OCI-LY1 (cell line): Measurements from ENCODE around the gene C16orf89.

Source experiments
- H2AFZ ChIP-seq: fragments of 200-600 bp; sonication (generic), shearing (Covaris generic); 2 replicates; pipeline ENCODE4 v1.6.0; 2014; ENCODE audit warnings: antibody characterized with exemption, mild to moderate bottlenecking, low read length
- H3F3A ChIP-seq: fragments of 200-600 bp; sonication (generic), shearing (Covaris generic); 2 replicates; pipeline ENCODE4 v1.6.0; 2014; ENCODE audit warnings: mild to moderate bottlenecking, antibody characterized with exemption, low read length, moderate library complexity; ENCODE audit not compliant: insufficient read depth
- H3K27ac ChIP-seq: fragments of 200-600 bp; sonication (generic); 2 replicates; pipeline ENCODE4 v1.5.1; 2014; ENCODE audit warnings: low read length, mixed run types, mild to moderate bottlenecking, low read depth; ENCODE audit not compliant: poor library complexity, severe bottlenecking
- H3K27me3 ChIP-seq: fragments of 200-600 bp; sonication (generic); 2 replicates; pipeline ENCODE4 v1.6.0; 2014; ENCODE audit warnings: antibody characterized with exemption, mild to moderate bottlenecking, low read length, moderate library complexity; ENCODE audit not compliant: insufficient read depth
- H3K36me3 ChIP-seq: fragments of 200-600 bp; sonication (generic); 2 replicates; pipeline ENCODE4 v1.6.1; 2014; ENCODE audit warnings: mild to moderate bottlenecking, antibody characterized with exemption, low read length, moderate library complexity, mixed read lengths; ENCODE audit not compliant: insufficient read depth
- H3K4me1 ChIP-seq: fragments of 200-600 bp; sonication (generic); 2 replicates; pipeline ENCODE4 v1.5.1; 2014; ENCODE audit warnings: mild to moderate bottlenecking, low read length, moderate library complexity; ENCODE audit not compliant: insufficient read depth, severe bottlenecking
- H3K4me2 ChIP-seq: fragments of 200-600 bp; sonication (generic), shearing (Covaris generic); 2 replicates; pipeline ENCODE4 v1.6.1; 2014; ENCODE audit warnings: low read length
- H3K4me3 ChIP-seq: fragments of 200-600 bp; sonication (generic); 2 replicates; pipeline ENCODE4 v1.5.1; 2014; ENCODE audit warnings: low read length, low read depth, mild to moderate bottlenecking, mixed read lengths; ENCODE audit not compliant: poor library complexity, severe bottlenecking
- H3K79me2 ChIP-seq: fragments of 200-600 bp; shearing (Covaris generic); 2 replicates; pipeline ENCODE4 v1.6.1; 2016; ENCODE audit warnings: mixed run types, low read length, mixed read lengths; ENCODE audit not compliant: insufficient read depth
- H3K9ac ChIP-seq: fragments of 200-600 bp; sonication (generic), shearing (Covaris generic); 2 replicates; pipeline ENCODE4 v1.6.1; 2014; ENCODE audit warnings: mild to moderate bottlenecking, low read length, mixed read lengths
- H3K9me2 ChIP-seq: fragments of 200-600 bp; sonication (generic), shearing (Covaris generic); 2 replicates; pipeline ENCODE4 v1.6.1; 2014; ENCODE audit warnings: low read depth, mild to moderate bottlenecking, low read length, mixed read lengths
- H3K9me3 ChIP-seq: fragments of 200-600 bp; shearing (Covaris generic); 2 replicates; pipeline ENCODE4 v1.6.1; 2014; ENCODE audit warnings: low read length, mixed read lengths
- H4K20me1 ChIP-seq: fragments of 200-600 bp; sonication (generic), shearing (Covaris generic); 2 replicates; pipeline ENCODE4 v1.6.0; 2016; ENCODE audit warnings: mild to moderate bottlenecking, low read length; ENCODE audit not compliant: insufficient read depth
- CTCF ChIP-seq: fragments of 200-600 bp; sonication (generic), shearing (Covaris generic); IDR thresholded peaks from 2 replicates; pipeline ENCODE4 v1.5.1; 2017; ENCODE audit warnings: mild to moderate bottlenecking, antibody characterized with exemption, low read length, moderate library complexity, mixed read lengths
- EZH2 ChIP-seq: fragments of 200-600 bp; sonication (generic), shearing (Covaris generic); IDR thresholded peaks from 2 replicates; pipeline ENCODE4 v1.8.0; 2017; ENCODE audit warnings: borderline replicate concordance, mixed run types, mild to moderate bottlenecking, antibody characterized with exemption, low read length, moderate library complexity, mixed read lengths

The C16orf89 gene

GRCh38 chr16:5012887-5013286 is 52.9 kb downstream of the C16orf89 start:
- Histone ChIP-seq H3K4me2 (no peak overlapping the region), H3K79me2 (no peaks in the 10 kb centered on the region), H2AFZ (no peak overlapping the region), H3K27me3 (no peaks in the 10 kb centered on the region; the same call in 1 of the 2 replicates), H3K9me3 (no peaks in the 10 kb centered on the region), H3K4me1 (no peaks in the 10 kb centered on the region), H3F3A (no peaks in the 10 kb centered on the region), H4K20me1 (no peaks in the 10 kb centered on the region), H3K9me2 (no peaks in the 10 kb centered on the region), H3K4me3 (no peak overlapping the region), H3K27ac (no peak overlapping the region), H3K9ac (no peak overlapping the region), H3K36me3 (no peaks in the 10 kb centered on the region)
- TF ChIP-seq CTCF (no peak), EZH2 (no peak)

GRCh38 chr16:5011637-5012036 is 54.1 kb downstream of the C16orf89 start:
- Histone ChIP-seq H3K9me3 (no peaks in the 10 kb centered on the region), H3K36me3 (no peaks in the 10 kb centered on the region), H3F3A (no peaks in the 10 kb centered on the region), H3K27ac (no peak overlapping the region), H4K20me1 (no peaks in the 10 kb centered on the region), H3K4me3 (no peak overlapping the region), H2AFZ (no peak overlapping the region), H3K9me2 (no peaks in the 10 kb centered on the region), H3K4me1 (no peaks in the 10 kb centered on the region), H3K27me3 (no peaks in the 10 kb centered on the region), H3K79me2 (no peaks in the 10 kb centered on the region), H3K4me2 (no peak overlapping the region), H3K9ac (no peak overlapping the region)
- TF ChIP-seq EZH2, result no peak
- TF ChIP-seq CTCF, result no peak

GRCh38 chr16:5010576-5011329 is 55.0 kb downstream of the C16orf89 start:
- H3K27me3 ChIP-seq, result no peaks in the 10 kb centered on the region
- TF ChIP-seq EZH2, result no peak
- TF ChIP-seq CTCF, result no peak; the same call in 1 of the 2 replicates
- no peak overlapping the region for H2AFZ ChIP-seq
- H3K4me3 ChIP-seq, result no peak overlapping the region
- no peak overlapping the region for H3K9ac ChIP-seq
- H3K79me2 ChIP-seq, result no peaks in the 10 kb centered on the region
- H3F3A ChIP-seq, result no peaks in the 10 kb centered on the region
- no peaks in the 10 kb centered on the region for H3K4me1 ChIP-seq
- H3K36me3 ChIP-seq, result no peaks in the 10 kb centered on the region
- H3K4me2 ChIP-seq, result no peak overlapping the region
- H3K27ac ChIP-seq, result no peak overlapping the region
- no peaks in the 10 kb centered on the region for H3K9me2 ChIP-seq
- H3K9me3 ChIP-seq, result no peaks in the 10 kb centered on the region
- no peaks in the 10 kb centered on the region for H4K20me1 ChIP-seq
